A204.1 (cell line): Measurements from ENCODE around the gene UBAC1.
"Not testable (repeated sequence)": the region's sequence is repeated elsewhere in the genome, so short reads cannot be mapped to it uniquely, and the experiment has no call there.

Experiments
- FAIRE-seq: peaks from 2 replicates; lab custom pipeline; 2012; peaks lifted over from hg19 to GRCh38; lab: Jason Lieb, UNC

The UBAC1 gene

DNA sequence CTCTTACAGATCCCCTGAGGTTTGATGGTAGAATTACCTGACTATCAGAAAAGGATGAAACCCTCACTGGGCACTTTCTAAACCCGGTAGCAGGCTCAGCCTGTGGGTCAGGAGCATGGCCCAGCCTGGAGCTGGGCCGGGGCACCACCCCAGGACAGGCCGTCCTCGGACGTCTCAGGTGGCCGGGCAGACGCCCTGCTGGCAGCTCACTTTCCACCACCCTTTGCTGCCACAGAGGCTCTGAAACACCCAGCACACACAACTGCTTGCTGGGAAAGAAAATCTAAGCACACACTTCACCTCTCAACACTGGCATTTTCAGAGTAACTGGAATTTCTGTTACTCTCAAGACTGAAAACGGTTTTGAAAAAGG is 4.4 kb downstream of the UBAC1 start:
- FAIRE-seq, result no peak

DNA sequence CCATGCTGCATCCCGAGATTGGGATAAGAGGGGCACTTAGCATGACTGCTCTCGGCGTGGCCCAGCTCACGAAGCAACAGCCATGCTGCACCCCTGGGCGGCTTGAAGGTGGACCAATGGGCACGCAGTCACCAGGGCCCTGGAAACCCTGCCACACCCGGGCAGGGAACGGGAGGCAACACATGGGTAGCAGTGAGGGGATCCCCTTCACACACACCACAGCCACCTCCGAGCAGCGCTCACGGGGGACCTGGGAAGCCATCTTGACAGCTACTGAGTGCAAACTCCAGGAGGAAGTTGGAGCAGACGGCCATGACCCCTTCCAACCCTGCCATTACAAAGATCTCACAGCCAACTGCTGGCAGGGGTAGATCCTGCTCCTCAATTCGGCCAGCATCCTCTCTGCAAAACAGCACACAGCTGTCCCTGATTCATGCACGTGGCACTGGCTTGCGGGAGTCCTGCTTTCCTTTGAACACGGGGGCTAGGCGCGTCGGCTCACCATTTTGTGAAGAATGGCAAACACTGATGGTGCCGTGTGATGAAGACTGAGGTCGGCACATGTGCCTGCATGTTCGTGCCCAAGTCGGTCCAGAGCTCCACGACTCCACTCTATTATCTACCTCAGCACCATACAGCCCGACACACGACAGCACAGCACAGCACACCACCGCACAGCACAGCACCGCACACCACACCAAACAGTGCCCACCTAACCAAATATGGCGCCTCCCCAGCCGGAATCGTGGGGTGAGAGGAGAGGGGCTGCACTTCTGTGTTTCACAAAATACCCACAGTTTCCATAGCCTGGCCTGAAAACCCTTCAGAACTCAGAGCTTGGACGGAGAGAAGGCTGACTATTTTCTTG is 5.0 kb downstream of the UBAC1 start:
- no peak for FAIRE-seq

DNA sequence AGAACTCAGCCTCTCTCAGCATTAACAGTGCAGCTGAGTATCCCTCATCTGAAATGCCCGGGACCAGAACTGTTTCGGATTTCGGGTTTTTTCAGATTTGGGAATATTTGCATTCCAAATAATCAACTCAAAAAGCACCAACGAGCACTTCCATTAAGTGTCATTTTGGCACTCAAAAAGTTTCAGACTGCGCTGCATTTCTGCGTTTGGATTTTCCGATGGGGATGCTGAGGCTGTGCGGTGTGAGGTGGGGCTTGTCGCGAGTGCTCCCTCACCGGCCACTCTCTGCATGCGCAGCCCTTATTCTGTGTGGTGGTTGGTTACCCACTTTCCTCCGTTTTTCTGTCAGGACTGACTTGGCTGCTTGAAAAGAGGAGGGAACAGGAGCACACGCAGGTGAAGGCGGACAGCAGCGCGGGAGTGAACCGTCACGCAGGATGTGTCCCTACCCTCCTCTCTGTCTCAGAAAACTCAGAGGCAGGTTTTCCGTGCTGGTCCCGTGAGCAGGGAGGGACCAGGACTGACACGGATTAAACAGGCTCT is 8.4 kb downstream of the UBAC1 start:
- FAIRE-seq, result no peak

DNA sequence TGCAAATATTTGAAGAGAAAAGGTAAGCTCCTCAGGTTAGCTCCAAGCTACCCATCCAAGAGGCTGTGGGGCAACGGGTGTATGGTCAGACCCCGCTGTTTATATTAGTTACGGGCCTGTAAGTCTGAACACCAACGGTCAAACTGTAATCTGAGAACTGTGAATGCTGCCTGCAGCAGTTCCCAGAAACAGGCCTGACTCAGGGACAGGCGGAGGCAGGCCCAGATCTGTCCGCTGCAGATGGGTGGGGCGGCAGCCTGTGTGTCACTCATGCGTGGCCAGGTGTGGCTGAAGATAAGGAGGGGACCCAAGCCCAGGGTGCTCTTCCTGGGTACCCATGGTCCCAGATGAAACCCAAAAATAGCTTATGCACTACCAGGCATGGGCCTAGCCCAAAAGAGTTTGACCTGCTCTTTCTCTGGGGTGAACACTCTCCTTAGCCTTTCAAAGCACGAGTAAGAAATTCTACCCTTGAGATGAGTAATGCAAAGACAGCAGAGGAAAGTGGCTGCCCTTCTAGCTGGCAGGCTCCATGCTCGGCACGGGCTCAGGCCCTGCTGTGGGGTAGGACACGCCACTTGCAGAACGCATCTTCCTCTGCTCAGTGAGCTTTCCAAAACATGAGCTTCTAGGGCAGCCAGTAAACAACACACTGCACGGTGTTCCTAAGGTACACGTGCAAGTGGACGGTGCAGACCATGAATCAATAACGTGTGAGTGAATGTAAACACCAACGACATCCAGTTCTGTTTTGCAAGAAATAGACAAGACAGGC is 9.1 kb downstream of the UBAC1 start:
- no peak for FAIRE-seq

DNA sequence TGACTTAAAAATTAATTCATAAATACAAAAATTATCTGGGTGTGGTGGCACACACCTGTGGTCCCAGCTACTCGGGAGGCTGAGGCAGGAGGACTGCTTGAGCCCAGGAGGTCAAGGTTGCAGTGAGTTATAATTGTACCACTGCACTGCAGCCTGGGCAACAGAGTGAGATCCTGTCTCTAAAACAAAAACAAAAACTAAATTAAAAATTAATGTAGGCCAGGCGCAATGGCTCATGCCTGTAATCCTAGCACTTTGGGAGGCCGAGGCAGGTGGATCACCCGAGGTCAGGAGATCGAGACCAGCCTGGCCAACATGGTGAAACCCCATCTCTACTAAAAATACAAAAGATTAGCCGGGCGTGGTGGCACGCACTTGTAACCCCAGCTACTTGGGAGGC is 9.9 kb downstream of the UBAC1 start:
- FAIRE-seq, result not testable (repeated sequence)

DNA sequence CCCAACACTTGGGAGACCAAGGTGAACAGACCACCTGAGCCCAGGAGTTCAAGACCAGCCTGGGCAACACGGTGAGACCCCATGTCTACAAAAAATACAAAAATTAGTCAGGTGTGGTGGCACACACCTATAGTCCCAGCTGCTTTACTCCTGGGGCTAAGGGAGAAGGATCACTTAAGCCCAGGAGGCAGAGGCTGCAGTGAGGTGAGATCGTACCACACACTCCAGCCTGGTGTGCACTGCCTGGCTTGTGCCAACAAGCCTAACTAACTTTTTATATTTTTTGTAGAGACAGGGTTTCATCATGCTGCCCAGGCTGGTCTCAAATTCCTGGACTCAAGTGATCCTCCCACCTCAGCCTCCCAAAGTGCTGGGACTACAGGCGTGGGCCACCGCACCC is 10.3 kb downstream of the UBAC1 start:
- FAIRE-seq, result not testable (repeated sequence)

DNA sequence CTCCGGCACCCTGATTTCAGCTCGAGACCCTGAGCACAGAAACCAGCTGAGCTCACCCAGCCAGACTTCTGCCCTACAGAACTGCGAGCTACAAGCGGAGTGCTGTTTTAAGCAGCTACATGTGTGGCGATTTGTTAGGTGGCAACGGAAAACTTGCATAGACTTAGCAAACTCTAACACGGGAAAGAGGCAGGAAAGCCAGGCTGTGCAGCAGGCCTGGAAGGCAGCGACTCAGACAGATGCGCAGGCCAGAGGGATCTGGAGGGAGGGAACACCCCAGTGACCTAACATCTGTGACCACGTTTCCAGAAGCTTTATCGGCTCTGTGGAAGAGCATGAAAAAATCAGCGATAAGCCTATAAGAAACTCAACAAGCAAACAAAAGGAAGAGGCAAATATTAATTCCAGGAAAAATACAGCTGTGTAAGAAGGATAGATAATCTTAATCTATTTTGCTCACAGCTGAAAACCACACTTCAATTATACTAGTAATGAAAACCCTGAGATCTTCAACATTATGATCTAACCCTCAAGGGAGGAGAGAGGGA is 11.0 kb downstream of the UBAC1 start:
- FAIRE-seq, result no peak

DNA sequence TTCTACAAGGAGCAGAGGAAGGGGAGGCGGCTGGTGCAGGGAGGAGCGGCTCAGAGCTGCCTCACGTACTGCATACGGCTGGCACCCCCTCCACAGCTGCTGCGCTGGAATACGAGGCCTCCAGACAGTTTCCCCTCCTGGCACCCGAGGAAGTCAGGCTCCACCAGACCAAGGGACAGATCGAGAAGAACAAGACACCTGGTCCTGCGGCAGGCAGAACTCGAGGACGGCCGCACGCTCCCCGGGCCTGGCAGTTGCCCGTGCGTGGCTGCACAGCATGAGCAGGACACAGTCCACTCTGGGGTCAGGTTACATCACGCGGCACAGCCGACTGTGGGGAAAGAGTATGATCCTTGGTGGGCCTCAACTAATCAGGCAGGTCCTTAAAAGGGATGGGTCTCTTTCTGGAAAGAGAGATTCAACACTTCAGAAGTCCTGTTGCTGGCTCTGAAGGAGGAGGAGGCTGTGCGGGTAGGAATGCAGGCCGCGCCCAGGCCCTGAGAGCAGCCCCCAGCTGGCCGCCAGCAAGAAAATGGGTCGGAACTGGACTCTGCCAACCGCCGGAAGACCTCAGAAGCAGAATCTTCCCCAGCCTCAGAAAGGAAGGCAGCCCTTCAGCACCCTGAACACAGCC is 11.6 kb downstream of the UBAC1 start:
- no peak for FAIRE-seq

DNA sequence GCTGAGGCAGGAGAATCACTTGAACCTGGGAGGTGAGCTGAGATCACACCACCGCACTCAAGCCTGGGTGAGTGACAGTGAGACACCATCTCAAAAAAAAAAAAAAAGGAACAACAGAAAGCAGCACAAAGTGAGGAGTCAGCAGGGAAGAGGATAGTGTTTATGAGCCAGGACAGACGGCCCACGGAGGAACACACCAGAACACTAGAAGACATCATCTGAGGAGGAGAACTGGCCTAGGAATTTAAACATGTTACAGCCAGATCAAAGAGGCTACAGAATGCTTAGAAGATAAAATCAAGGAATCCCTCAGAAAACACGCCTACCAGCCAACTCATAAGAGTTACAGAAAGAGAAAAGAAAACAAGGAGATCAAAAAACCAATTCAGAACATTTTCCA is 12.2 kb downstream of the UBAC1 start:
- no peak for FAIRE-seq

DNA sequence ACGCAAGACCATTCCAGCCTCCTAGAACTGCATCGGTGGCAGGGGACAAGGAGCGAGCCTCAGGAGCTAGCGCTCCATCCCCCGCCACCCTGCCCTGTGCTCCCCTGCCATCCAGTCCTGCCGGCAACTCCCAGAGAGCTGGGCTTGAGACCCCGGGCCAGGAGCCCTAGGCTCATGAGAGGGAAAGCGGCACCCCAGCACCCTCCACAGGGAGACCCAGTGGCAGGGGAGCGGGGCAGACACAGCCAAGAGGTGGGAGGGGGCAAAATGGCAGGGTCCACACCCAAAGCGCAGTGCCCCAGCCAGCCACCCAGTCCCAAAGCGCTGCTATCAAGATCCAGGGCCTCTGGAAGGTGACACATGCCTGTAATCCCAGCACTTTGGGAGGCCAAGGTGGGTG is 12.7 kb downstream of the UBAC1 start:
- FAIRE-seq, result no peak

DNA sequence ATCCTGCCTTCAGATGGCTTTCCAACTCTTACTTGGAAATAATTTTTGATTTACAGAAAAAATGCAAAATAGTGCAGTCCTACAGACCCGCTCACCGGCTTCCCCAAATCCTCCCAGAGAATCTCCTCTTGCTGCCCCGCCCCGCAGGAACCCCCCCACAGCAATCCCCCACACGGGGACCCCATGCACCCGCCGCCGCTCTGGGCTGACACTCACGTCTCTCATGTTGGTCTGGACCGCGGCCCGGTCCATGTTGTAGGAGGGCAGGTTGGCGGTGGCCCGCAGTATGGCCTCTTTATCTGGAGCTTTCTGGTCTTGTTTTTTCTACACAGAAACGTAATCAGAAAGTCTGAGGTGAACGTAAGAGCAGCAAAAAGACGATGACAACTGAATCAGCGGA is 13.6 kb downstream of the UBAC1 start:
- no peak for FAIRE-seq

DNA sequence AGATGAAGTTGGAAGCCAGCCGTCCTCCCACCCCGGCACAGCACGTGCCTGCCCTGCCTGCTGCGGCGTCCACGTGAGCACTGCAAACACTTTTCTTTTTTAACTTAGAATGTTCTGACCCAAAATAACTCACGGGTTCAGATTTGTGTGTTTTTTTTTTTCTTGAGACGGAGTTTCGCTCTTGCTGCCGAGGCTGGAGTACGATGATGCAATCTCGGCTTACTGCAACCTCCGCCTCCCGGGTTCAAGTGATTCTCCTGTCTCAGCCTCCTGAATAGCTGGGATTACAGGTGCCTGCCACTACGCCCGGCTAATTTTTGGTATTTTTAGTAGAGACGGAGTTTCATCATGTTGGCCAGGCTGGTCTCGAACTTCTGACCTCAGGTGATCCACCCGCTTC is 14.1 kb downstream of the UBAC1 start:
- FAIRE-seq, result not testable (repeated sequence)

DNA sequence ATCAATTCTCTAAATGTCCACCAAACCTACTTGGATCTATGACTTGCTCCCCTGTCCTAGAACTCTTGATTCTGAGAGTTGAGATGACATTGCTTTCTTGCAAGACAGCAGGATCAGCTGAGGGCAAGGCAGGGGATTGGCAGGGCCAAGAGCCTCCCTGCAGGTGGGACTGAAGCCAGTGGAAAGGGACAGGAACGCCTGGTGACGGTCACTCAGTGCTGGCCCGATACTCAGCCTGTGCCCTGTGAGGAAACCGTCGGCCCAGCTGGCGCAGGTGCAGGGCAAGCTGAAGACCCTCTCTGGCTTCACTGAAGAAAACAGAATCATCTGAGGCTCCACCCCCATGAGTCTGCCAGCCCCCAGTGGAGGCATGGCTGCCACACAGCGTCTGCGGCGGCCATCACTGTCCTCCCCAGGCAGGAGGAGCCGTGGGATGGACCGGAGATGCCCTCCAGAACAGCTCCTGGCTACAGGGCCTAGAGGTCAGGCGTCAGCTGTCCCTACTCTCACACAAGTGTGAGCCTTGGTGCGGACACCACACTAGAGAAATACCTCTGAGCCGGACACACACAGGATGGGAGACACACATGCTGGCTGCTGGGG is 14.7 kb downstream of the UBAC1 start:
- FAIRE-seq, result no peak

DNA sequence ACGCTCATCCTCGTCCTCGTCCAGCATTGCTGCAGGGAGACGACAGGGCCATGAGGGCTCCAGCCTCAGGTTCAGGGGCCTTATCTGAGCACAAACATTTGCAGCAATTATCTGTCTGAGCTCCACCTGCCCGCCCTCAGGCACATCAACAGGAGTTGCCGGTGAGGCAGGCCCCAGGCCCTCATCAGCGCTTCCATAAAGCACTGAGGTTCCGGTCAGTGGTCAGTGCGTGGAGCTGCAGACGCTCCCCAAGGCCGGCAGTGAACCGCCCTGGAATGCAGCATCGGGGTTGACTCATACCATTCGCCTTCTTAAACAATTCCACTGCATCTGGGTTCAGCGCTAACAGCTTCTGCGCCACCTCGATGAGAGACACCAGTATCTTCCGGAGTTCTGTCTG is 15.2 kb downstream of the UBAC1 start:
- no peak for FAIRE-seq

DNA sequence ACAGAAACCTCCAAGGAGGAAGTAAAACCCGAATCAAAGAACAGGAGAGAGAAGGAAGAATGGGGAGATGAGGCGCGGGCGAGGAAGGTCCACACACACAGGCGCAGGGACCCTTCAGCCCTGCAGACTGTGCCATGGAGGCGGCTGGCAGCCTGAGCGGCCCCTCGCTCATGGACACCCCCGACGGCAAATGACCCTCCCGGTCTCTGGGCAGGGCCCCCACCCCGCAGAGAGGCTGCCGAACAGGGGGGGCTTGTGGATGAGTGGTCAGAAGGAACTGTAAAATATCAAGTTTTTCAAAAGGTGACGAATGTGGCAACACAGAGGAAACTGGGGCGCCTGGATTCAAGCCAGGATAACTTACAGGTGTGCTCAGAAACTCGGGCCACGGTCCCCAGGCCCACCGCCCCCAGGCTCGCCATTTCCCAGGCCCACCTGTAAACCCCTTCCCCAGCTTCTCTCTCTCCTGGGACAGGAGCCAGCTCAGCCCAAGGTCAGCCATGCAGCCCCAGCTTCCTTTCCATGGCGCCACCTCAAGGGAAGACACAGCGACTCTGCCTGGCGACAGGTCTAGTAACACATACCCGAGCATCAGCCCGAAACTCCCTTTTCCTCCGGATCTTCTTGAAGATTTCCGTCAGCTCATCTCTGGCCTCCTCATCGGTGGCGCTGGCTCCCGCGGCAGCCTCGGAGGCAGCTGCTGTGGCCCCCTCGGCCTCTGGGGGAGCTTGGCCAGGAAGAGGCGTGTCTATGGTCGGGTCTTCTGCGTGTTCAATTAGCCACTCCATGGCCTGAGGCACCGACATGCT is 16.5 kb downstream of the UBAC1 start:
- FAIRE-seq, result no peak

DNA sequence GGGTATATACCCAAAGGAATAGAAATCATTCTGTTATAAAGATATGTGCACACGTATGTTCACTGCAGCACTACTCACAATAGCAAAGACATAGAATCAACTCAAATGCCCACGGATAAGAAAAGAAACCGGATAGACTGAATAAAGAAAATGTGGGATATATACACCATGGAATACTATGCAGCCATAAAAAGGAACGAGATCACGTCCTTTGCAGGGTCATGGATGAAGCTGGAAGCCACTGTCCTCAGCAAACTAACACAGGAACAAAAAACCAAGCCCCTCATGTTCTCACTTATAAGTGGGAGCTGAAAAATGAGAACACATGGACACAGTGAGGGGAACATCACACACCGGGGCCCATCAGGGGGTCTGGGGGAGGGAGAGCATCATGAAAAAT is 17.6 kb downstream of the UBAC1 start:
- not testable (repeated sequence) for FAIRE-seq

DNA sequence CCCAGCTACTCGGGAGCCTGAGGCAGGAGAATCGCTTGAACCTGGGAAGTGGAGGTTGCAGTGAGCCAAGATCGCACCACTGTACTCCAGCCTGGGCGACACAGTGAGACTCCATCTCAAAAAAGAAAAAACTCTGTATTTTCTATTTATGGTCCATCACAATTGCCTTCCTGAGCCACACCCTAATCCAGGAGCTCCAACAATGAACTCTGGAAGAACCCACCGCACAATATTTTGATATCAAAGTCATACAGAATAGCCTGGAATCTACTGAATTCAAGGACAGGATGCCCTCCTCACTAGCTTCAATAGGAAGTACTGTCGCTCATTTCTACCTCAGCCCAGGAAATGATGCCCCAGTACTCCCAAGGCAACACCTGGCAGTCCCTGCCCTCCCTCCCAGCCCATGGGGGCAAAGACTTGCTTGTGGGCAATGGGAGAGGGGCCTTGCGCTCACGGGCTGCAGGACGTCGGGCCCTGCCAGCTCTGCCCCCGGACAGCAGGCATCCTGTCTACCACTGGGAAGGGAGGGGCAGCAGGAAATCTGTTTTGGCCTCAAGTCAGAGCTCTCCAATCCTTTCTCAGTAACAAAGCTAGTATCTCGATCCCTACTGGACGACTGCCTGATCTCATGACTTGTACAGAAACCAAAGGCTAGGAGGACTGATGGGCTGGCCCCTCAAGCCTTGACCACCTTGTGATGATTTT is 19.7 kb downstream of the UBAC1 start:
- no peak for FAIRE-seq

DNA sequence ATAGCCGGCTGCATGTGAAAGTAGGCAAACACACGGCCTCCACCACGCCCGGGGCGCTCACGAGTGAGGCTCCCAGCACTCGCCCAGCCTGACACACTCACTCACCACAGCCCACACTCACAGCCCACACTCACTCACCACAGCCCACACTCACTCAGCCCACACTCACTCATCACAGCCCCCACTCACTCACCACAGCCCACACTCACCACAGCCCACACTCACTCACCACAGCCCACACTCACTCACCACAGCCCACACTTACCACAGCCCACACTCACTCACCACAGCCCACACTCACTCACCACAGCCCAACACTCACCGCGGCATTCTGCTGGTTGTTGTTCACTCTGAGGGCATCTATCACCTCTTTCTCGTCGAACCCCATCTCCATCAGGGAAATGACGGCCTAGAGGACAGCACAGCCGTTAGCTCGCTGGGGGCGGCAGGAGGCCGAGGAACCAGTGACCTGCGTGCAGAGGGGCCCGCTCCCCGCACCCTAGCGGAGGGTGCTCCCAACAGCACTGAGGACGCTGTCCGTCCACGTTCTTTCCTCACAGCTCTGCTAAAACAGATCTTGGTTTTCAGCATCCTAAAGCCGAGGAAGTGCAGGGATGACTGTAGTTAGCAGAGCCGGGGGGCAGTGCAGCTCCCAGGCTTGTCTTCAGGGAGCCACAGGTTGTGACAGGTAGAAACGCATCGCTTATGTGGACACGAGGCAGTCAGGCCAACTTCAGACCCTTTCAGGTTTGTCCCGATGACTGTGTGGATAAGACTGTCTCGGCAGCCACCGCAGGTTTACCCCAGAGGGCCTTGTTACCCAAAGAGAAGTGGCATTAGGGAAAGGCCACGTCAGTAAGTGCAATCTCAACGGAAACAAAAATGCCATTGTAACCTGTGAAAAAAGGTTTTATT is 21.6 kb downstream of the UBAC1 start:
- FAIRE-seq, result no peak
